Measurements from ENCODE around the gene MACROD2.

MACROD2 gene

DNA sequence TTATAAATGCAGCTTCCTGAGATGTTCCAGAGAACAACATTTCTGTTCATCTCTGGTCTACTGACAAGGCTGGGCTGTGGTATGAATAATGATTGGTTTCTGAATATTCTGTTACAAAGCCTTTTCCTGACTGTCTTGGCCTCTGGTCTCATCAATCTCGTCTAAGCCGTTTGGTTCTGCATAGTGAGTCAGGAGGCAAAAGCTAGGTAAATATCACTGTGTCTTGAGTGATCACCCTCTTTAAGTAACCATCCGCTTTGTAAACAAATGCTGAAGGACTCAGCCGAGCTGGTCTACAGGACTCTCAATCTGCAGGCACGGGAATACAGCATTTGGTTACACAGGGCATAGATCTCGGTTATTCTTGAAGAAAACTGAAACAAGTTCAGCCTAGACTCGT lies 2066.0 kb downstream of the MACROD2 start:
- no peak for DNase-seq (ENCODE audit: low read depth in 2 of 2)

DNA sequence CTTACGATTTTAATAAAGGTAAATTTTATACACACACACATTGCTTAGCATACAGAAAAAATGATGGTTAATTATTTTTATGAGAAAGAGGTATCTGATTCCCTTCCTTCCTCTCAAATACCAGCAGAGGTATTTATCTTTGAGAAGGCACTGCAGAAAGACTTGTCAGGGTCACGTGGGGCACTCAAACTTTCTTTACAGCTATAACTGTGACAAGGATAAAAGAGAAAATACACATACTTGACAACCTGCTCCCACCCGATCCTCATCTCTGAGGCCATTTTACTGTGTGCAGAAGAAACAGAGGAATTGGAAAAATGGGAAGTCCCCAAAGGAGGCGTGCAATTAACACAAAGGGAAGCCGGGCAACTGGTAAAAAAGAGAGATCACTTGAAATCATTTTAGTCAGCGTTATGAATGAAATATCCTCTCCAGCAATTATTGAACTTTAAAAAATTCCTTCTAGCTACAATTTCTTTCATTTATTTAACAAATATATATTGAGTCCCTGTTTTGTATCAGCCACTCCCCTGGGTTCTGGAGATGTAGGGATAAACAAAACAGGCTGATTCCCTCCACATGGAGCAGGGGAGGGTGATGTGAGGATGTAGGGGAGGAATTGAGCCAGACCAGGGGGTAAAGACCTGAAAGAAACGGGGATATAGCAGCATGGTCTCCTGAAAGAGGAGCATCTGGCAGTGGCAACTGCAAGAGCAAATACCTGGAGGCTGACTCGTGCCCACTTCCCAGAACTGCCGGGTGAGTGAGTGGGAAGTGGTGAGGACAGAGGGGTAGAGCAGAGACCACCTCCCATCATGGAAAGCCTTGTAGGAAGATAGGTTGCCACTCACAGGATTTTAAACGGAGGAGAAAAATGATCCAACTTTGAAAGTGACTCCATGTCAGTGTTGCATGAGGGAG lies 2067.6 kb downstream of the MACROD2 start:
- DNase-seq (ENCODE audit: low read depth in 2 of 2), result no peak

DNA sequence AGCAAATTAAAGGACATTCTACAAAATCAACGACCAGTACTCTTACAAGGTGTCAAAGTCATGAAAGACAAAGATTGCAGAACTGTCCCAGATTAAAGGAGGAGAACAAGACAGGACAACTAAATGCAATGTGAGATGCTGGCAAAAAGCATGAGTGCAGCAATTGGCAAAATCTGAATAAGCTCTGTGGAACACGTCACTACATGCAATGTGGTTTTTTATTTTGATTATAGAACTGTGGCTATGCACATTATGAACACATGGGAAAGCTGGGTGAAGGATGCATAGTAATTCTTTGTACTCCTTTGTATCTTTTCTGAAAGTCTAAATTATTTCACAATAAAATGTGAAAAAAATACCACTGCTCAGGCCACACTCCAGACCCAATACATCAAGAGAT lies 2068.6 kb downstream of the MACROD2 start:
- no peak for DNase-seq (ENCODE audit: low read depth in 2 of 2)

DNA sequence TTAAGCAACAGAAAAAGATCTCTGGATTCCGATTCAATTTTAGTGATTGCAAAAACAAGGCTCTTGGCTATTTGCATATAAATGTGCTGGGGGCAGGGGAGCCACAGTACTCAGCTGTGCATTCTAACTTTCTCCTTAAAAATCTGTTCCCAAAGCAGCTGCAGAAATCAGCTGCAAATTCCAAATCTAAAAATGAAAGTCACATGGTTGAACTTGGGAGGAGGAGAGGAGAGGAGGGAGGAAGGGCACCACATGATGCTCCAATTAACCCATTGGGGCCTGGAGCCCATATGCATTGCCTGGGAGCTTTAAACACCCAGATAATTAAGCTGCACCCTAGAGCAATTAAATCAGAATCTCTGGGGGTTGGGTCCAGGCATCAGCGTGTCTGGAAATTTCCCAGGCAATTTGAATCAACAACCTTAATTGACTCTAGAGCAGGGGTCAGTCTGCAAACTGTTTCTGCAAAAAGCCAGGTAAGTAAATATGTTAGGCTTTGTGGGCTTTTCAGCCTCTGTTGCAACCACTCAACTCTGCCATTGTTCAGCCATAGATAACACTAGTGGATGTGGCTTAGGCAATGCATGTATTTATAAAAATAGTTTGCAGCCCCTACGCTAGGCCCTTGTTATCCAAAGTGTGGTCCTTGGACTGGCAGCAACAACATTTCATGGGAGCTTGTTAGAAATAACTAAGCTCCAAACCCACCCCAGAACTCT lies 2069.8 kb downstream of the MACROD2 start:
- no peak for DNase-seq (ENCODE audit: low read depth in 2 of 2)

DNA sequence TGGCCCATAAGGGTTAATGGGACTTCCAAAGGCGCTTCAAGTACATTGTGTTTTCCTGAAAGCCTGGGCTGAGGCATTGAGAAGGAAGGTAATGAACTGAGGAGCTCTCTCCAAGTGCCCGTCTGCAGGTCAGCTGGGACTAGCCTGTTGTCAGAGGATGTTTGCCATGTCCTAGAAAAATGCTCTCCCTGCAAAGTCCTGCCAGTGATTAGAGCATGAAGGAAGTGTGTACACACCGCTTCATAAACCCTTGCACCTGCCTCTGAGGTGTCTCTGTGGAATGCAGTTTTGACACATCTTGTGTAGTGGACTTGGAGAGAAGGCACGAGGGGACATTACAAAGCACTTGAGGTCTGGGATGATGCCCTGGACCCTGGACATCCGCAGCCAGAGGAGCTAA lies 2071.3 kb downstream of the MACROD2 start:
- no peak for DNase-seq (ENCODE audit: low read depth in 2 of 2)

GRCh38 chr20:16069389-16070010 lies 2074.2 kb downstream of the MACROD2 start:
- no peak for DNase-seq (ENCODE audit: low read depth in 2 of 2)

DNA sequence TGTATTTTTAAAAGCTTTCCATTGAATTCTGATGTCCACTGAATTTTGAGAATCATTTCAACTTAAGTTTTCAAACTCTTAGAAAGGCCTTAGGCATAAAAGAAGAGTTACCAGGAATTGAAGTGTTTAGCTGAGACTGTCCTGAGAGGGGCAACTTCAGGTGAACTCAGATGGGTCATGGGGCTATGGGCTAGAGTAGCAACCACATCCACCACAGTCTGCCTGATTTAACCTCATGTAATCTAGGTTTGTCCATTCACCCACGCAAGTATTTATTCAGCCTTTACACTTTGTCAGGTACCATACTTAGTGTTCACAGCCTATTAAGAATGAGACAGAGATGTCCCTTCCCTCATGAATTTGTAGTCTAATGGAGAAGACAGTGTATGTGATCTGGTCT lies 2076.9 kb downstream of the MACROD2 start:
- no peak for DNase-seq (ENCODE audit: low read depth in 2 of 2)

GRCh38 chr20:16078172-16078898 lies 2083.0 kb downstream of the MACROD2 start:
- DNase-seq (ENCODE audit: low read depth in 2 of 2), result no peak

DNA sequence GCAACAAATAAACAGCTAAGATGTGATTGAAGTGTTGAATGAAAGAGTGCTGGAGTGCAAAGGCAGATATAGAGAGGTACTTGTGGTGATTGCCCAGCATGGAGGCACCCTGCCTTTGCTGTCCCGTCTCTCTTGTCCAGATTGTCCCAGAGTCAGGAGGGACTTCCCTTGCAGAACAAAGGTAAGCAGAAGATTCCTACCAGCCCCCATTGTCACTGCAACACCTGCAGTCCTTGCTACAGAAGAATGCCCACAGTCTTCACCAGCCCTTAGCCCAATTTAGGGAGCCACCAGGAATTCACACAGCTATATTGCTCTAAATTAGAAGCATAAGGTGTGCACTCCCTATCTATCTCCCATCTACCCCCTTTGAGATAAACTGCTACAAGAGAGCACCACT lies 2086.1 kb downstream of the MACROD2 start:
- no peak for DNase-seq (ENCODE audit: low read depth in 2 of 2)

DNA sequence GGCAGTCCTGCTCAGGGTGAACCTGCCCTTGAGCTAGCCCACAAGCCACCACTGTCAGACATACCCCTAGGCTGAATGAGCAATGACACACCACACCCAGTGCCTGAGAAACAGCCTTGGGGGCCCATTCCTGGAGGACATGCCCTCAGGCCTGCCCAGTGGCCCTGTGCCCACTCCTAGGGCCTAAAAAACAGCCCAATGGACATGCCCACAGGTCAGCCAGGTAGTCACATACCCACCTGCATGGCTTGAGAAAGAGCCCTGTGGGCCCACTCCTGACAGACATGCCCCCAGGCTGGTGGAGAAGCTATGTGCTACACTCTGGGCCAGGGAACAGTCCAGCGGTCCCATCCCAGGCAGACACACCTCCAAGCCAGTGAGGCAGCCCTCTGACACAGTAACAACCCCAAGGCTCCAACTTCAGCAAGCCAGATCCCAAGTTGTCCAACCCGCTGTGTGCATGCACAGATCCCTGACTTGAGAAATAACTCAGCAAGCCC lies 2086.8 kb downstream of the MACROD2 start:
- no peak for DNase-seq (ENCODE audit: low read depth in 2 of 2)

GRCh38 chr20:16083639-16084280 lies 2088.4 kb downstream of the MACROD2 start:
- no peak for DNase-seq (ENCODE audit: low read depth in 2 of 2)

DNA sequence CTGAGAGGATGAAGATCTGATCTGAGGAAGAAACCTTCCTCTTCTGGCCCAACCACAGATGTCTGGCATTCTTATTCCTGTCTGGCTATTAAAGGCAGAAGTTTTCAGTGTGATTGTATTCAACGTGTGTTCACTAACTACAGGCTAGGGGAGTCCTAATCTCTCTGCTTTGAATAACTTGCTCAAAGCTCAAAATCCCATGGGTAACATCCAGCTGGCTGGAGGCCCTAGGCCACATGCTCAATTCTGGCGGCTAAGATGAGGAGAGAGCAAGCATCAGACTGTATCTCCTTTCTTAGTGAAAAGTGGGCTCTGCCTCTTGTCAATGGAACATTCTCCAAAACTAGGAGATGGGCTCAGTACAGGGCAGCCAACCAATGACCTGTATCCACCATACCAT lies 2099.9 kb downstream of the MACROD2 start:
- DNase-seq (ENCODE audit: low read depth in 2 of 2), result no peak

DNA sequence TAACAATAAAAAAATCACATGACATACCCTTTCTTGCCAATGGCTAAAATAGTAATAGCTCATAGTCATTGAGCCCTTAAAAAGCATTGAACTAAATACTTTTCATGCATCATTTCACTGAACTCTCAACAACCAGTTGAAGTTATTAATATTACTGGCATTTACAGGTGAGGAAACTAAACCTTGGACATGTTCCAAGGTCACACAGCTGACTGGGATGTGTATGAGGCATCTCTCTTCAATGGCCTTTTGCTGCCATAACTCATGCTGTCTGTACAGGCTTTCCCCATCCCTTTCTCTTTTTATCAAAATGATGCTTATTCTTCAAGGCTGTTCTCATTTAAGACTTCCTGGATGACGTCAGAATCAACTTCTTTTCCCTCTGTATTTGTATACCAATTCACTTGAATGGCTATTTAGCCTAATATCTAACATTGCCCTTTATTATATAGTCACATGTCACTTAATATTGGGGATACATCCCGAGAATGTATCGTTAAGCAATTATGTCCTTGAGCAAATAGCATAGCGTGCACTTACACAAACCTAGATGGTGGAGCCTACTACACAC lies 2101.5 kb downstream of the MACROD2 start:
- DNase-seq (ENCODE audit: low read depth in 2 of 2), result no peak

GRCh38 chr20:16097788-16098187 lies 2102.5 kb downstream of the MACROD2 start:
- DNase-seq (ENCODE audit: low read depth in 2 of 2), result no peak

- DNase-seq (ENCODE audit: low read depth in 2 of 2), result no peak
Observed at GRCh38 chr20:16098890-16099639, 2103.7 kb downstream of the MACROD2 start.

DNA sequence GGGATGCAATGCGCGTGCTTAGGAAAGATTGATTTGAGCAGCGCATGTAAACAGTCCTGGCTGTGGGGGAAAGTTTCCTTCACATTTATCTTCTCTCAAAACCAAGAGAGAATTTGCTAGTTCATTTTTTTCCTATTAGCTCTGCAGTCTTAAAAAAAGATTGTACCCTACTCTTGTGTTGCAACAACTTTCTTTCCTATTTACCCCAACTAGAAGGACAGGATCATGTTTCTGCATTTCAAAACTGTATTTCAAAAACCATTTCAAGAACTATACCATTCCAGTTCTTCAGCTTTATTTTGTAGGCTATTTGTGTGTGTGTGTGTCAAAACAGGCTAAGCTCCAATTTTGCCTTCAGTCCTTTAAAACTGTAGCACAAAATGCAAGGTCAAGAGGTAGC lies 2104.8 kb downstream of the MACROD2 start:
- DNase-seq (ENCODE audit: low read depth in 2 of 2), result no peak

DNA sequence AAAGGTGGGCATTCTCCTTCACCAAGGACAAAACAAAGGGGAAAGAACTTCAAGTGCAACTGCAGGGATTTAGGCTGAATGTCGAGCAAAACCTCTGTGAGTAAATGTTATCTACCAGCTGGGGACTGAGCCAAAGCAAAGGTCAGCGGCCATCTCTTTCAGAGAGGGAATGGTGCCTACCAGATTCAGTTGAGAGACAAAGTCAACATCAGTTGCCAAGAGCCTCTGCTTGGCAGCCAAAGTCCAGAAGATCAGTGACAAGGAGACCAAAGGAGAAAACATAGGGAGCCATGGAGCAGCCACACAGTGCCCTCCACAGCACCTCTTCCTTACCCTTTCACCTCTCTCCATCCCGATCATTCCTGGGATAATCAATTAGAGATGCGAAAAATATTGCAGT lies 2105.5 kb downstream of the MACROD2 start:
- DNase-seq (ENCODE audit: low read depth in 2 of 2), result no peak

All from stimulated activated CD8-positive, alpha-beta memory T cell treated with anti-CD3 and anti-CD28 coated beads, Interleukin-15, amount 100 ng/mL, for 48 hours (primary cell).